ENCODE measurements around the gene OSBPL1A. TPM values are rescaled to one million over a fixed set of nuclear protein-coding genes. Genes with fewer than 3 reads are reported as not detected.

The OSBPL1A gene
- total RNA-seq, 6 experiments from 2014 or later, result 4.1 to 14.6 (median 14.0) TPM

GRCh38 chr18:24188120-24188519 lies 209.5 kb downstream of the OSBPL1A start:
- no peak for TF ChIP-seq CTCF (IDR thresholded peaks at IDR 0.05)
- TF ChIP-seq POLR2A (IDR thresholded peaks at IDR 0.05), result no peak
- WGBS (ENCODE audit: insufficient coverage, low coverage, low lambda C conversion rate, missing lambda C conversion rate), result 88% methylated on average over 5 of the region's 5 CpGs
- H3K27ac ChIP-seq, result peak overlapping the region in 1 of 3 donors; percentile 39
- no peaks in the 10 kb centered on the region for H3K9me3 ChIP-seq
- intact Hi-C loops (cut with DNase I), result no loop called here
- no peaks in the 10 kb centered on the region for H3K36me3 ChIP-seq
- no peak for DNase-seq
- no peak for ATAC-seq
- H3K27me3 ChIP-seq, result no peaks in the 10 kb centered on the region
- peaks cover 0 to 4% (median 0%) of the 10 kb centered on the region in 4 donors for H3K4me1 ChIP-seq
- H3K4me3 ChIP-seq, result no peak overlapping the region

GRCh38 chr18:24187689-24188088 lies 209.9 kb downstream of the OSBPL1A start:
- no CpG with 5 or more reads among the region's 1 CpG for WGBS (ENCODE audit: insufficient coverage, low coverage, low lambda C conversion rate, missing lambda C conversion rate)
- Histone ChIP-seq H3K4me1 (peaks cover 0 to 4% (median 0%) of the 10 kb centered on the region in 4 donors), H3K27me3 (no peaks in the 10 kb centered on the region), H3K9me3 (no peaks in the 10 kb centered on the region), H3K27ac (no peak overlapping the region), H3K36me3 (no peaks in the 10 kb centered on the region), H3K4me3 (no peak overlapping the region)
- DNase-seq (no peak), ATAC-seq (peak in 1 of 4 donors; percentile 20)
- no peak for TF ChIP-seq CTCF (IDR thresholded peaks at IDR 0.05)
- TF ChIP-seq POLR2A (IDR thresholded peaks at IDR 0.05), result no peak
- intact Hi-C loops (cut with DNase I), result no loop called here

- no peak for TF ChIP-seq CTCF (IDR thresholded peaks at IDR 0.05)
- no peak for TF ChIP-seq POLR2A (IDR thresholded peaks at IDR 0.05)
- DNase-seq (no peak), ATAC-seq (peak in 1 of 4 donors; percentile 43)
- Histone ChIP-seq H3K27ac (no peak overlapping the region), H3K36me3 (no peaks in the 10 kb centered on the region), H3K4me1 (peaks cover 0 to 4% (median 0%) of the 10 kb centered on the region in 4 donors), H3K9me3 (no peaks in the 10 kb centered on the region), H3K4me3 (no peak overlapping the region), H3K27me3 (no peaks in the 10 kb centered on the region)
- 72% methylated on average over 5 of the region's 5 CpGs for WGBS (ENCODE audit: insufficient coverage, low coverage, low lambda C conversion rate, missing lambda C conversion rate)
- intact Hi-C loops (cut with DNase I), result no loop called here
Measured at GRCh38 chr18:24187049-24187448, 210.6 kb downstream of the OSBPL1A start.

GRCh38 chr18:24185805-24186204 lies 211.8 kb downstream of the OSBPL1A start:
- intact Hi-C loops (cut with DNase I), result no loop called here
- Histone ChIP-seq H3K9me3 (no peaks in the 10 kb centered on the region), H3K4me1 (peaks cover 0 to 4% (median 0%) of the 10 kb centered on the region in 4 donors), H3K27me3 (no peaks in the 10 kb centered on the region), H3K27ac (no peak overlapping the region), H3K4me3 (no peak overlapping the region), H3K36me3 (no peaks in the 10 kb centered on the region)
- TF ChIP-seq CTCF (IDR thresholded peaks at IDR 0.05), result no peak
- no peak for TF ChIP-seq POLR2A (IDR thresholded peaks at IDR 0.05)
- DNase-seq (no peak), ATAC-seq (no peak)
- WGBS (ENCODE audit: insufficient coverage, low coverage, low lambda C conversion rate, missing lambda C conversion rate), result 93% methylated on average over 7 of the region's 7 CpGs

- H3K4me1 ChIP-seq, result peaks cover 0 to 11% (median 0%) of the 10 kb centered on the region in 4 donors
- WGBS (ENCODE audit: insufficient coverage, low coverage, low lambda C conversion rate, missing lambda C conversion rate), result 86% methylated on average over 2 of the region's 2 CpGs
- no peak for ATAC-seq
- no peak overlapping the region for H3K27ac ChIP-seq
- no peaks in the 10 kb centered on the region for H3K27me3 ChIP-seq
- intact Hi-C loops (cut with DNase I), result no loop called here
- no peaks in the 10 kb centered on the region for H3K9me3 ChIP-seq
- no peaks in the 10 kb centered on the region for H3K36me3 ChIP-seq
- DNase-seq, result no peak
- no peak overlapping the region for H3K4me3 ChIP-seq
- no peak for TF ChIP-seq POLR2A (IDR thresholded peaks at IDR 0.05)
- TF ChIP-seq CTCF (IDR thresholded peaks at IDR 0.05), result no peak
Measured at GRCh38 chr18:24181806-24182205, 215.8 kb downstream of the OSBPL1A start.

Data from right lobe of liver (tissue), 6 donors.